ENCODE measurements around the gene UBASH3B. TPM values are rescaled to one million over a fixed set of nuclear protein-coding genes. Genes with fewer than 3 reads are reported as not detected.

UBASH3B gene
- total and polyA plus RNA-seq, 2 experiments from 2014 or later, result 5.1 to 11.1 TPM

GRCh38 chr11:122663764-122664163 lies 8.2 kb downstream of the UBASH3B start:
- Histone ChIP-seq H3K36me3 (replicated peaks; ENCODE audit: insufficient read depth, low read depth) (no peaks in the 10 kb centered on the region), H2AFZ (no peak overlapping the region), H3K27me3 (peaks cover 4% of the 10 kb centered on the region), H3K4me2 (no peak overlapping the region), H3K9me3 (ENCODE audit: low read depth) (no peaks in the 10 kb centered on the region), H3K4me3 (no peak overlapping the region), H3K27ac (no peak overlapping the region), H3K4me1 (ENCODE audit: insufficient read depth) (no peaks in the 10 kb centered on the region), H4K20me1 (ENCODE audit: insufficient read depth, poor library complexity, severe bottlenecking) (no peaks in the 10 kb centered on the region), H3K79me2 (no peaks in the 10 kb centered on the region), H3K9me2 (replicated peaks; ENCODE audit: insufficient read depth) (no peaks in the 10 kb centered on the region)
- 93% methylated on average over 4 of the region's 4 CpGs for WGBS (ENCODE audit: low lambda C conversion rate, missing lambda C conversion rate)
- TF ChIP-seq EZH2phosphoT487 (IDR thresholded peaks at IDR 0.05; ENCODE audit: low read depth, severe bottlenecking, unreplicated experiment) (no peak), CTCF (IDR thresholded peaks at IDR 0.05; ENCODE audit: poor library complexity) (no peak), EZH2 (IDR thresholded peaks at IDR 0.05; ENCODE audit: borderline replicate concordance) (no peak)
- DNase-seq (ENCODE audit: low spot score), result no peak

GRCh38 chr11:122664188-122664587 lies 8.7 kb downstream of the UBASH3B start:
- Histone ChIP-seq H3K27ac (no peak overlapping the region), H3K9me2 (replicated peaks; ENCODE audit: insufficient read depth) (no peaks in the 10 kb centered on the region), H3K27me3 (no peaks in the 10 kb centered on the region), H3K79me2 (no peaks in the 10 kb centered on the region), H3K36me3 (replicated peaks; ENCODE audit: insufficient read depth, low read depth) (no peaks in the 10 kb centered on the region), H3K4me3 (no peak overlapping the region), H4K20me1 (ENCODE audit: insufficient read depth, poor library complexity, severe bottlenecking) (no peaks in the 10 kb centered on the region), H2AFZ (no peak overlapping the region), H3K4me1 (ENCODE audit: insufficient read depth) (no peaks in the 10 kb centered on the region), H3K4me2 (no peak overlapping the region), H3K9me3 (ENCODE audit: low read depth) (no peaks in the 10 kb centered on the region)
- no peak for DNase-seq (ENCODE audit: low spot score)
- TF ChIP-seq CTCF (IDR thresholded peaks at IDR 0.05; ENCODE audit: poor library complexity) (no peak), EZH2phosphoT487 (IDR thresholded peaks at IDR 0.05; ENCODE audit: low read depth, severe bottlenecking, unreplicated experiment) (no peak), EZH2 (IDR thresholded peaks at IDR 0.05; ENCODE audit: borderline replicate concordance) (no peak)
- WGBS (ENCODE audit: low lambda C conversion rate, missing lambda C conversion rate), result 100% methylated on average over 1 of the region's 1 CpG

- WGBS (ENCODE audit: low lambda C conversion rate, missing lambda C conversion rate), result 48% methylated on average over 10 of the region's 10 CpGs
- H2AFZ ChIP-seq, result no peak overlapping the region
These were observed 10.3 kb downstream of the UBASH3B start for GRCh38 chr11:122665861-122666260.

More at GRCh38 chr11:122665861-122666260, 10.3 kb downstream of the UBASH3B start:
- DNase-seq (ENCODE audit: low spot score), result no peak
- Histone ChIP-seq H3K27ac (no peak overlapping the region), H3K4me2 (peak overlapping the region; percentile 51), H3K4me3 (no peak overlapping the region), H3K9me2 (replicated peaks; ENCODE audit: insufficient read depth) (no peaks in the 10 kb centered on the region), H3K4me1 (ENCODE audit: insufficient read depth) (no peaks in the 10 kb centered on the region), H3K9me3 (ENCODE audit: low read depth) (no peaks in the 10 kb centered on the region), H4K20me1 (ENCODE audit: insufficient read depth, poor library complexity, severe bottlenecking) (no peaks in the 10 kb centered on the region), H3K27me3 (no peaks in the 10 kb centered on the region), H3K79me2 (no peaks in the 10 kb centered on the region), H3K36me3 (replicated peaks; ENCODE audit: insufficient read depth, low read depth) (no peaks in the 10 kb centered on the region)
- no peak for TF ChIP-seq EZH2phosphoT487 (IDR thresholded peaks at IDR 0.05; ENCODE audit: low read depth, severe bottlenecking, unreplicated experiment)
- no peak for TF ChIP-seq EZH2 (IDR thresholded peaks at IDR 0.05; ENCODE audit: borderline replicate concordance)
- no peak for TF ChIP-seq CTCF (IDR thresholded peaks at IDR 0.05; ENCODE audit: poor library complexity)
